OCI-M2 (cell line): ENCODE measurements around the gene HPCAL1.

ENCODE experiments used
- DNase-seq: peaks from one replicate; lab custom pipeline; 2025; ENCODE audit not compliant: unreplicated experiment; lab: John Stamatoyannopoulos, UW

HPCAL1 gene

GRCh38 chr2:10335046-10335840, 32.5 kb downstream of the HPCAL1 start:
- no peak for DNase-seq

GRCh38 chr2:10336283-10336682, 33.6 kb downstream of the HPCAL1 start:
- DNase-seq: no peak

- no peak for DNase-seq
These were observed 35.0 kb downstream of the HPCAL1 start for GRCh38 chr2:10337449-10338269.

- no peak for DNase-seq
These were observed 35.8 kb downstream of the HPCAL1 start for GRCh38 chr2:10338270-10339188.

DNA sequence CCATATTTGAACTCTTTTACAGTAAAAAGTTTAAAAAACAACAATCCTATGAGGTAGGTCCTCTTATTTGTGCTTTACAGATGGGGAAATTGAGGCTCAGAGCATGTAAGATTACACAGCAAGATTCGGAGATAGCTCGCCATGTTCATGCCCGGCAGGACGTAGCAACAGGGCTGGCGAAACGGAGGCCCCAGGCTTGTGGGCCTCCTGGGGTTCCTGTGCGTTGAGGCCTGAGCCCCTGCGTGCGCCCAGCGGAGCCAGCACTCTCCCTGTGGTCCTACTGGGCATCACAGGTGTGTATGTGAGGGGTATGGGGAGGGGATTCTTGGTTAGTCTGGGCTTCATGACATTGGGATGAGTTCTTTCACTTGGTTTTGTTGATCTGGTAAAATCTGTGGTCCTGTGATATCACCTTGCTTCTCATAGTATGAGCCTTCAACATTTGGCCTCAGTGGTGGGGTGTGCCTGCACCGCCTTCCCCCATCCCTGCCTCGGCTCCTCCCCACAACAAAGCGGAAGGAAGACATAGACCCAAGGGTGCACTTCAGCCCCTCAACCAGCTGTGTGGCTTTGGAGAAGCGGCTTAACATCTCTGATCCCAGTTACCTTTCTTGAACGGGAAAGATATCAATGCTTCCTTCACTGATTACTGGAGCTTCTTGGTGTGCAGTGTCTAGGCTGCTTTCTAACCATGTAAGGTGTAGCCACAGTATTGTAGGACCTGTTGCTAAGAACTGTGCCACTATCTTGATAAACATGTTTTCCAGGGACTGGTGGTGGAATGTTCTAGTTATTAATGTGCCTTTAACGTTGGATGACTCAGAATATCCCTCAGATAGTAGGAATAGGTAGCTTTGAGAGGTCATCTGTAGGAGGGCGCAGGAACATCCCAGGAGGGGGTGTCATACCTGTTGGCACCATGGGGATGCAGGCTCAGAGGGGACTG, 37.2 kb downstream of the HPCAL1 start:
- no peak for DNase-seq

GRCh38 chr2:10340593-10340975, 37.9 kb downstream of the HPCAL1 start:
- DNase-seq: no peak

DNA sequence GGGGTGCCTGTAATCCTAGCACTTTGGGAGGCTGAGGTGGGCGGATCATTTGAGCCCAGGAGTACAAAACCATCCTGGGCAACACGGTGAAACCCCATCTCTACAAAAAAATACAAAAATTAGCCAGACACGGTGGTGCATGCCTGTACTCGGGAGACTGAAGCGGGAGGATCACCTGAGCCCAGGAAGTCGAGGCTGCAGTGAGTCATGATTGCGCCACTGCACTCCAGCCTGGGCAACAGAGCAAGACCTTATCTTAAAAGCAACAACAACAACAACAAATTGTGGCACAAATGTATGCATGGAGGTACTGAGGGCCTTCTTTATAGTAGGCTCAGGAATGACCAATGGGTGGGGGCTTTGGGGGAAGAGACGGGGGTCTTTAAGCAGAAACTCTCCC, 38.5 kb downstream of the HPCAL1 start:
- no peak for DNase-seq

- DNase-seq: no peak
These were observed 39.7 kb downstream of the HPCAL1 start for GRCh38 chr2:10342245-10342951.

DNA sequence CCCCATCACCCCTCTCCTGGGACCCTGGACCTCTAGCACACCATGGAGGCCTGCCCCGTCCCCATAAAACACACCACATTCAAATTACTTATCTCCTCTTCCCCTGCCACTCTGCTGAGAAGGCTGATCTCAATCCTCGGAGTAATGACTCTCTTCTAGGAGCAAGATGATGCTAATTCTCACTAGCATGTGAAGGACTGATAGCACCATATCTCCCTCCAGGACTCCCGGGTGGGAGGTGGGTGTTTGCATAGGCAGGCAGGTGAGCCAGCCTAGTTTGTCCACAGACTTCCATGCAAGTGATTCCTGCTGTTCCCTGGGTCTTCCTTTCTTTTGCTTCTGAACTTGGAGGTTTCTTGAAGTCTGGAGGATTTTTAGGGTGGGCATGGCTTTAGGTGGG, 40.5 kb downstream of the HPCAL1 start:
- no peak for DNase-seq

GRCh38 chr2:10343658-10344057, 41.0 kb downstream of the HPCAL1 start:
- DNase-seq: no peak

- no peak for DNase-seq
These were observed 41.7 kb downstream of the HPCAL1 start for GRCh38 chr2:10344105-10345066.

DNA sequence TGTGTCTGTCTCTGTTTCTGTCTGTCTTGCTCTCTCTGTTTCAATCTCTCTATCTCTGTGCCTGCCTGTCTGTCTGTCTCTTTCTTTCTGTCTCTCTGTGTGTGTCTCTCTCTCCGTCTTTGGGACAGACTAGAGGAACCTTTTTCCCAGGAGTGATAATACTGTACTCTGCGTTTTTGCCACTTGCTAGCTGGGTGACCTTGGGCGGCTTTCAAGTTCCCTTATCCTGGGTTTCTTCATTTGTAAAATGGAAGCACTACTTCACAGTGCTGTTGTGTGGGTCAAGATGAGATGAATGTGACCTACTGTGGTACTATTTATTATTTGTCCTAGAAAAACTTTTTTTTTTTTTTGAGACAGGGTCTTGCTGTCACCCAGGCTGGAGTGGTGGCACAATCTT, 42.4 kb downstream of the HPCAL1 start:
- DNase-seq: no peak

DNA sequence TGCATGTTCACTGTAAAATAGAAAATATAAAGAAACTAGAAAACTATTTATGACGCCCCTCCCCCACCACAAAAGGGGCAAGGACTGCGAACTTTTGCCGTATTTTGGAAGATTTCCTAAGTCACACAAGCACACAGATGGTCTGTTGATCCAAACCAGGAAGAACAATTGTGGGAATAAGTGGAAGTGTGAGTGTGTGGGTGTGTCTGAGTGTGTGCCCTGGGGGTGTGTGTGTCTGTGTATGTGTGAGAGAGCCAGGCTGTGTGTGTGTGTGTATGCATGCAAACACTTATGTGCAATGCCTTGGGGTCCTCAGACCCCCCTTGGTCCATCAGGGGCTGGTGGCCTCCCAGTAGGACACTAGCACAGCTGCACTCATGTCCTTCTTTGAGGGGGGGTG, 43.1 kb downstream of the HPCAL1 start:
- DNase-seq: no peak

DNA sequence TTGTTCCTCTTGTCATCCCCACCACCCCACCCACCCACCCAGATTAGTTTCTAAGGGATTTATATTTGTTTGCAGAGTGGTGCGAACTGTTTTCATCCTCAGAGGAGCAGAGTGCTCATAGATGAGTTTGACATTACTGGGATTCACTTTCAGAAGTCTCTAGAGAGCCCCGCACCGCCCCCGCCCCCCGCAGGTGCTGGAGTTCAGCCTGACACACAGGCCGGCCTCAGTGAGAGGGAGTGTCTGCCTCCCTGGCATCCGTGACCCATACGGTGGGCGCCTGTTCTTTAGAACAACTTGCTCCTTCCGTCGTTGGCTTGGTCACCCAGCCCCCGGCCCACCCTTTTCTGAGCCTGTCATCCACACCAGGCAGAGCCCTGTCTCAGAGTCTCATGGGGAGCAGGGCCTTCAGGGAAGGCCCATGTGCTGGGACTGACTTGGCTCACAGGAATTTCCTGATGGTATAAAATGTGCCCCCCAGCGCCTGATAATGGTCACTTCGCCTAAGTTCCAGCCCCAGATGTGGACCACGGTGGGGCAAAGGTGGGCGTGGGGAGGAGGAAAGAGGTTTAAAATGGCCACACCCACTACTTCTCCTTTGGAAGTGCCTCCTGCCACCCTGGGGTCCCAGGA, 44.3 kb downstream of the HPCAL1 start:
- DNase-seq: no peak

GRCh38 chr2:10347562-10347948, 44.9 kb downstream of the HPCAL1 start:
- no peak for DNase-seq

DNA sequence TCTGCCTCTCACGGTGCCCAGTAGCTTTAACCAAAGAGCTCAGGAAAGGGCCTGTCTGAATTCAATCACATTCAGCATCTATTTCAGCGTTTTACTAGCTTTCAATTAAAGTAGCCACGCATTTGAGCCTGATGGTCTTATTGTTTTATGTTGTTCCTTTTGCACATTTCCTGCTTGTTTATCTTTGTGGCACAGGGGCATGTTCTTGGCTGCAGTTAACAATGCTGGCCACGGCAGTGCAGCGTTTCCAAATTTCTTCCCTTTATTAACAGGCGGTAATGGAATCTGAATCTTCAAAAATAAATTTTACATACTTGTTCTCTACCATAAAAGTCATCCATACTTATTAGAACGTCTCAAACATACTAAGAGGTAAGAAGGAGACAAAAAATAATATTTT, 46.2 kb downstream of the HPCAL1 start:
- no peak for DNase-seq

DNA sequence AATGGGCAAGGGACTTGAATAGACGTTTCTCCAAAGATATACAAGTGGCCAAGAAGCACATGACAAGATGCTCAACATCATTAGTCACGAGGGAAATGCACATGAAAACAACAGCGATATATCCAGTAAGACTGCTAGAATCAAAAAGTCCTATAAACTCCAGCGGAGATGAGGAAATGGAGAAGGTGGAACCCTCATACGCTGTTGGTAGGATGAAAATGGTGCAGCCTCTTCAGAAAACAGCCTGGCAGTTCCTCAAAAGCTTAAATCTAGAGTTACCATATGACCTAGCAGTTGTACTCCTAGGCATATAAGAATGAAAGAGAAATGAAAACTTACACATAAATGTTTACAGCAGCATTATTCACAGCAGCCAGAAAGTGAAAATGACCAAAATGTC, 48.1 kb downstream of the HPCAL1 start:
- no peak for DNase-seq

GRCh38 chr2:10352361-10352760, 49.7 kb downstream of the HPCAL1 start:
- no peak for DNase-seq
